Endothelial cell of umbilical vein (primary cell): ENCODE data around the gene PRUNE2.

ENCODE experiments used
- EZH2 ChIP-seq: IDR thresholded peaks from 2 replicates; pipeline ENCODE4 v1.6.1; 2012; ENCODE audit warnings: borderline replicate concordance, low read depth, mild to moderate bottlenecking, moderate library complexity, low read length, inconsistent platforms; ENCODE audit not compliant: severe bottlenecking
- FOS ChIP-seq: IDR thresholded peaks from 2 replicates; pipeline ENCODE4 v1.6.1; 2011; ENCODE audit warnings: mild to moderate bottlenecking, low read length, moderate library complexity, borderline replicate concordance; ENCODE audit not compliant: insufficient read depth
- MYC ChIP-seq: IDR thresholded peaks from one replicate; pipeline ENCODE4 v1.6.1; 2011; ENCODE audit warnings: mild to moderate bottlenecking, low read depth, low read length
- POLR2A ChIP-seq: IDR thresholded peaks from 2 replicates; pipeline ENCODE4 v1.6.1; 2012; ENCODE audit warnings: low read depth, mild to moderate bottlenecking, control low read depth, low read length
- TF ChIP-seq, protein P1 (sequence below), 2 donors: IDR thresholded peaks; 1 replicate in 1 of 2; 2 replicates in 1 of 2; pipeline ENCODE4 v1.5.1; 2011; ENCODE audit warnings: low read length in 2 of 2, mild to moderate bottlenecking in 2 of 2, moderate library complexity in 2 of 2, control low read depth in 1 of 2, inconsistent platforms in 1 of 2, low read depth in 1 of 2; ENCODE audit not compliant: insufficient read depth in 1 of 2; ENCODE audit errors: extremely low read depth in 1 of 2
- TF ChIP-seq, protein P2 (sequence below): IDR thresholded peaks from 2 replicates; pipeline ENCODE4 v1.6.1; 2011; ENCODE audit not compliant: insufficient read depth, insufficient read length

DNA sequence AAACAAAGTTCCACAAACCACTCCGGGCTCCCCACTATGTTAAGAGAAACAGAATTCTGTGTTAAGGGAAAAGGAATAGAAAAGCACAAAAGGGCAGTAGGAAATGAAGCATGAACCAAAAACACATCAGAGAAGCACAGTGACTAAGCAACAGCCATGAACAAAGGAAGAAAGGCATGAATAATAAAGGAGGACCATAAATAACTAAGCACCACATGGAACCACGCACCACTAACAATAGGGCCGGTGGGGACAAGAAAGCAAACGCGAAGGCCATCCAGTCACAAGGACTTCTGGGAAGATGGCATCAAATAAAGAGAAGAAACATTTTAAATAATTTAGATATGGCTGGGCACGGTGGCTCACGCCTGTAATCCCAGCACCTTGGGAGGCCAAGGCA, 18.0 kb downstream of the PRUNE2 start:
- TF ChIP-seq, protein P1, sequence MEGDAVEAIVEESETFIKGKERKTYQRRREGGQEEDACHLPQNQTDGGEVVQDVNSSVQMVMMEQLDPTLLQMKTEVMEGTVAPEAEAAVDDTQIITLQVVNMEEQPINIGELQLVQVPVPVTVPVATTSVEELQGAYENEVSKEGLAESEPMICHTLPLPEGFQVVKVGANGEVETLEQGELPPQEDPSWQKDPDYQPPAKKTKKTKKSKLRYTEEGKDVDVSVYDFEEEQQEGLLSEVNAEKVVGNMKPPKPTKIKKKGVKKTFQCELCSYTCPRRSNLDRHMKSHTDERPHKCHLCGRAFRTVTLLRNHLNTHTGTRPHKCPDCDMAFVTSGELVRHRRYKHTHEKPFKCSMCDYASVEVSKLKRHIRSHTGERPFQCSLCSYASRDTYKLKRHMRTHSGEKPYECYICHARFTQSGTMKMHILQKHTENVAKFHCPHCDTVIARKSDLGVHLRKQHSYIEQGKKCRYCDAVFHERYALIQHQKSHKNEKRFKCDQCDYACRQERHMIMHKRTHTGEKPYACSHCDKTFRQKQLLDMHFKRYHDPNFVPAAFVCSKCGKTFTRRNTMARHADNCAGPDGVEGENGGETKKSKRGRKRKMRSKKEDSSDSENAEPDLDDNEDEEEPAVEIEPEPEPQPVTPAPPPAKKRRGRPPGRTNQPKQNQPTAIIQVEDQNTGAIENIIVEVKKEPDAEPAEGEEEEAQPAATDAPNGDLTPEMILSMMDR (IDR thresholded peaks at IDR 0.05; ENCODE audit: extremely low read depth in 1 of 2, insufficient read depth in 1 of 2, low read depth in 1 of 2, low read length in 2 of 2) = no peak
- TF ChIP-seq, protein P2, sequence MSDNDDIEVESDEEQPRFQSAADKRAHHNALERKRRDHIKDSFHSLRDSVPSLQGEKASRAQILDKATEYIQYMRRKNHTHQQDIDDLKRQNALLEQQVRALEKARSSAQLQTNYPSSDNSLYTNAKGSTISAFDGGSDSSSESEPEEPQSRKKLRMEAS = no peak
- TF ChIP-seq EZH2 = no peak
- no peak for TF ChIP-seq FOS
- no peak for TF ChIP-seq POLR2A
- no peak for TF ChIP-seq MYC
